ENCODE data around the gene MDFIC.

GRCh38 chr7:114985116-114985715 lies 63.3 kb downstream of the MDFIC start:
- TF ChIP-seq POLR2A (IDR thresholded peaks at IDR 0.05), result no peak
- TF ChIP-seq, protein P1, sequence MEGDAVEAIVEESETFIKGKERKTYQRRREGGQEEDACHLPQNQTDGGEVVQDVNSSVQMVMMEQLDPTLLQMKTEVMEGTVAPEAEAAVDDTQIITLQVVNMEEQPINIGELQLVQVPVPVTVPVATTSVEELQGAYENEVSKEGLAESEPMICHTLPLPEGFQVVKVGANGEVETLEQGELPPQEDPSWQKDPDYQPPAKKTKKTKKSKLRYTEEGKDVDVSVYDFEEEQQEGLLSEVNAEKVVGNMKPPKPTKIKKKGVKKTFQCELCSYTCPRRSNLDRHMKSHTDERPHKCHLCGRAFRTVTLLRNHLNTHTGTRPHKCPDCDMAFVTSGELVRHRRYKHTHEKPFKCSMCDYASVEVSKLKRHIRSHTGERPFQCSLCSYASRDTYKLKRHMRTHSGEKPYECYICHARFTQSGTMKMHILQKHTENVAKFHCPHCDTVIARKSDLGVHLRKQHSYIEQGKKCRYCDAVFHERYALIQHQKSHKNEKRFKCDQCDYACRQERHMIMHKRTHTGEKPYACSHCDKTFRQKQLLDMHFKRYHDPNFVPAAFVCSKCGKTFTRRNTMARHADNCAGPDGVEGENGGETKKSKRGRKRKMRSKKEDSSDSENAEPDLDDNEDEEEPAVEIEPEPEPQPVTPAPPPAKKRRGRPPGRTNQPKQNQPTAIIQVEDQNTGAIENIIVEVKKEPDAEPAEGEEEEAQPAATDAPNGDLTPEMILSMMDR (IDR thresholded peaks at IDR 0.05), result no peak

Data from thyroid gland (tissue), 4 donors.